Left cardiac atrium (tissue), 4 donors: ENCODE results near the gene DHDH. TPM values are rescaled to one million over a fixed set of nuclear protein-coding genes. Genes with fewer than 3 reads are reported as not detected.

Experiments used
- ATAC-seq, 2 donors: fragments of 200-7000 bp; cut with Tn5 transposase; one replicate each; pipeline ENCODE4 v1.9.1; 2020; ENCODE audit warnings: mild to moderate bottlenecking in 2 of 2, moderate library complexity in 2 of 2
- DNase-seq: peaks from one replicate; pipeline ENCODE4 v3.0.0-alpha.2; 2020
- intact Hi-C, 2 donors: fragments of 100-400 bp; cut with DNase I; formaldehyde crosslinking; loops; one replicate each; pipeline versions ENCODE4 v1.14.1 to v1.15.1; 2022 to 2023
- total RNA-seq, 2 donors: library from RNA; stranded (reverse); fragmentation: NEBNext Ultra II Directional; extraction: Animal tissue kit (Norgen Biotek cat#: 25700); gene quantifications; one replicate each; pipeline ENCODE4 v1.2.1, GENCODE V29; 2021
- donor health status: DM: no; HTN: yes; CAD: no.
- donor health status: DM: no; HTN: yes; CAD: no; lungs with severe emphysema.
- donor health status: DM: yes; HTN: yes; CAD: no.
- donor health status: Dilated cardiomyopathy.

The DHDH gene
- total RNA-seq, 2 donors from 2014 or later, result not detected

GRCh38 chr19:48940902-48941301 lies 7.4 kb downstream of the DHDH start:
- DNase-seq (no peak), ATAC-seq (no peak)
- intact Hi-C loops, result no loop called here

GRCh38 chr19:48943081-48943480 lies 9.6 kb downstream of the DHDH start:
- intact Hi-C loops, result no loop called here
- no peak for DNase-seq
- ATAC-seq, result no peak

GRCh38 chr19:48945415-48945814 lies 11.9 kb downstream of the DHDH start:
- intact Hi-C loops, result no loop called here
- ATAC-seq (no peak), DNase-seq (no peak)

- no peak for ATAC-seq
- no peak for DNase-seq
- intact Hi-C loops, result no loop called here
These were observed 12.3 kb downstream of the DHDH start for GRCh38 chr19:48945817-48946216.

GRCh38 chr19:48946463-48947257 lies 13.2 kb downstream of the DHDH start:
- intact Hi-C loops, result no loop called here
- DNase-seq (no peak), ATAC-seq (no peak)

GRCh38 chr19:48947258-48947542 lies 13.7 kb downstream of the DHDH start:
- intact Hi-C loops, result no loop called here
- DNase-seq (no peak), ATAC-seq (no peak)

- DNase-seq (no peak), ATAC-seq (no peak)
- intact Hi-C loops, result loop anchor here in 1 of 2 donors (10.0 kb wide), 1 partner anchor 45 kb away; the partner anchor contains the start of gene NUCB1
These were observed 16.7 kb downstream of the DHDH start for GRCh38 chr19:48950159-48950558.

GRCh38 chr19:48950830-48951519 lies 17.5 kb downstream of the DHDH start:
- no peak for ATAC-seq
- intact Hi-C loops, result loop anchor here in 1 of 2 donors (10.0 kb wide), 1 partner anchor 46 kb away; the partner anchor contains the start of gene NUCB1
- no peak for DNase-seq

GRCh38 chr19:48953141-48953540 lies 19.6 kb downstream of the DHDH start:
- intact Hi-C loops, result loop anchor here in 1 of 2 donors (10.0 kb wide), 1 partner anchor 48 kb away; the partner anchor contains the start of gene NUCB1
- DNase-seq (no peak), ATAC-seq (no peak)

- intact Hi-C loops, result loop anchor here in 1 of 2 donors (10.0 kb wide), 1 partner anchor 49 kb away; the partner anchor contains the start of gene NUCB1
- DNase-seq (no peak), ATAC-seq (no peak)
These were observed 20.6 kb downstream of the DHDH start for GRCh38 chr19:48953990-48954594.

- intact Hi-C loops, result loop anchor here in 1 of 2 donors (10.0 kb wide), 1 partner anchor 50 kb away; the partner anchor contains the start of gene NUCB1
- DNase-seq, result peak; percentile 98
- peak; percentile 96 to 97 for ATAC-seq
These were observed 21.3 kb downstream of the DHDH start, which contains the start of gene BAX for GRCh38 chr19:48954595-48955307. Gene BAX, plus strand, starts transcription at chr19:48954875. Its CDS starts 54 bp downstream, at chr19:48954929.

- DNase-seq, result no peak
- intact Hi-C loops, result loop anchor here in 1 of 2 donors (10.0 kb wide), 1 partner anchor 51 kb away; the partner anchor contains the start of gene NUCB1
- ATAC-seq, result no peak
These were observed 21.9 kb downstream of the DHDH start for GRCh38 chr19:48955308-48955958.

GRCh38 chr19:48958006-48958405 lies 24.5 kb downstream of the DHDH start:
- no peak for DNase-seq
- no peak for ATAC-seq
- intact Hi-C loops, result loop anchor here in 1 of 2 donors (10.0 kb wide), 1 partner anchor 53 kb away; the partner anchor contains the start of gene NUCB1

- ATAC-seq (no peak), DNase-seq (no peak)
- intact Hi-C loops, result loop anchor here (10.0 kb wide), 2 partner anchors 55 to 85 kb away; partner anchors contain the start of genes NUCB1 (in 1 of the 2) and PPP1R15A (in 1 of the 2)
These were observed 26.1 kb downstream of the DHDH start for GRCh38 chr19:48959341-48960239.

GRCh38 chr19:48961051-48961649 lies 27.7 kb downstream of the DHDH start:
- intact Hi-C loops, result loop anchor here in 1 of 2 donors (10.0 kb wide), 1 partner anchor 86 kb away; the partner anchor contains the start of gene PPP1R15A
- ATAC-seq (no peak), DNase-seq (no peak)

- intact Hi-C loops, result loop anchor here in 1 of 2 donors (10.0 kb wide), 1 partner anchor 87 kb away; the partner anchor contains the start of gene PPP1R15A
- DNase-seq, result no peak
- ATAC-seq, result no peak
These were observed 28.2 kb downstream of the DHDH start for GRCh38 chr19:48961673-48962028.
